ENCODE results near the gene ATP13A1. TPM values are rescaled to one million over a fixed set of nuclear protein-coding genes. Genes with fewer than 3 reads are reported as not detected.

ATP13A1 gene
- total RNA-seq, 2 donors from 2014 or later: 38.7 to 570 TPM

- Histone ChIP-seq H3K36me3 (replicated peaks in 1 of 2; ENCODE audit: insufficient read depth in 1 of 2, low read depth in 2 of 2) (peaks cover 11 to 19% of the 10 kb centered on the region in 2 donors), H3K27me3 (no peaks in the 10 kb centered on the region), H3K4me3 (peak overlapping the region; percentile 30 to 75), H3K4me1 (peaks cover 14% of the 10 kb centered on the region), H3K9me3 (no peaks in the 10 kb centered on the region), H3K27ac (peak overlapping the region in 1 of 4 donors; percentile 73)
- ATAC-seq (peak; percentile 3), DNase-seq (no peak)
- WGBS, 2 donors: 22 to 26% methylated on average over 15 to 16 of the region's 16 CpGs
- no peak for TF ChIP-seq POLR2A (IDR thresholded peaks at IDR 0.05)
- TF ChIP-seq CTCF (IDR thresholded peaks at IDR 0.05): no peak
- intact Hi-C loops (cut with DNase I): no loop called here
These were observed 20.8 kb downstream of the ATP13A1 start for GRCh38 chr19:19642506-19643157.

GRCh38 chr19:19637523-19638251 is 25.8 kb downstream of the ATP13A1 start:
- no peak for ATAC-seq
- no peak for DNase-seq
- H3K9me3 ChIP-seq: no peaks in the 10 kb centered on the region
- no peaks in the 10 kb centered on the region for H3K36me3 ChIP-seq (replicated peaks in 1 of 2; ENCODE audit: insufficient read depth in 1 of 2, low read depth in 2 of 2)
- intact Hi-C loops (cut with DNase I): no loop called here
- H3K27ac ChIP-seq: no peak overlapping the region
- peaks cover 3% of the 10 kb centered on the region for H3K4me1 ChIP-seq
- 83 to 86% methylated on average over 31 to 49 of the region's 53 CpGs for WGBS, 2 donors
- H3K27me3 ChIP-seq: no peaks in the 10 kb centered on the region
- no peak overlapping the region for H3K4me3 ChIP-seq
- no peak for TF ChIP-seq CTCF (IDR thresholded peaks at IDR 0.05)
- no peak for TF ChIP-seq POLR2A (IDR thresholded peaks at IDR 0.05)

GRCh38 chr19:19637186-19637522 is 26.3 kb downstream of the ATP13A1 start:
- ATAC-seq: no peak
- intact Hi-C loops (cut with DNase I): no loop called here
- 88 to 91% methylated on average over 4 to 27 of the region's 27 CpGs for WGBS, 2 donors
- H3K4me1 ChIP-seq: no peaks in the 10 kb centered on the region
- H3K9me3 ChIP-seq: no peaks in the 10 kb centered on the region
- no peak overlapping the region for H3K4me3 ChIP-seq
- TF ChIP-seq POLR2A (IDR thresholded peaks at IDR 0.05) (no peak), CTCF (IDR thresholded peaks at IDR 0.05) (no peak)
- H3K27ac ChIP-seq: no peak overlapping the region
- H3K27me3 ChIP-seq: no peaks in the 10 kb centered on the region
- no peaks in the 10 kb centered on the region for H3K36me3 ChIP-seq (replicated peaks in 1 of 2; ENCODE audit: insufficient read depth in 1 of 2, low read depth in 2 of 2)
- no peak for DNase-seq

GRCh38 chr19:19636573-19637185 is 26.8 kb downstream of the ATP13A1 start:
- H3K36me3 ChIP-seq (replicated peaks in 1 of 2; ENCODE audit: insufficient read depth in 1 of 2, low read depth in 2 of 2): no peaks in the 10 kb centered on the region

More at GRCh38 chr19:19636573-19637185, 26.8 kb downstream of the ATP13A1 start:
- no peaks in the 10 kb centered on the region for H3K9me3 ChIP-seq
- H3K27ac ChIP-seq: no peak overlapping the region
- ATAC-seq (no peak), DNase-seq (no peak)
- no peaks in the 10 kb centered on the region for H3K27me3 ChIP-seq
- no peak overlapping the region for H3K4me3 ChIP-seq
- intact Hi-C loops (cut with DNase I): no loop called here
- 92 to 95% methylated on average over 9 of the region's 9 CpGs for WGBS, 2 donors
- TF ChIP-seq POLR2A (IDR thresholded peaks at IDR 0.05): no peak
- TF ChIP-seq CTCF (IDR thresholded peaks at IDR 0.05): no peak
- H3K4me1 ChIP-seq: no peaks in the 10 kb centered on the region

All from body of pancreas (tissue), 4 donors.